Thyroid gland (tissue), 4 donors: ENCODE results near the gene XRCC5. TPM values are rescaled to one million over a fixed set of nuclear protein-coding genes. Genes with fewer than 3 reads are reported as not detected.

Experiments
- DNase-seq, 2 donors: peaks; one replicate each; pipeline ENCODE4 v3.0.0-alpha.2; 2019
- H3K27ac ChIP-seq, 3 donors: fragments of 200-600 bp; sonication (generic); 1 replicate in 2 of 3; 2 replicates in 1 of 3; pipeline ENCODE4 v1.5.1; 2016 to 2019; ENCODE audit warnings: mild to moderate bottlenecking in 1 of 3, moderate library complexity in 1 of 3
- H3K27me3 ChIP-seq: fragments of 200-600 bp; sonication (generic); one replicate; pipeline ENCODE4 v1.5.1; 2019
- H3K36me3 ChIP-seq, 2 donors: fragments of 200-600 bp; sonication (generic); one replicate each; pipeline ENCODE4 v1.5.1; 2016 to 2019
- H3K4me1 ChIP-seq, 2 donors: fragments of 200-600 bp; sonication (generic); one replicate each; pipeline ENCODE4 v1.5.1; 2017 to 2019
- H3K4me3 ChIP-seq, 3 donors: fragments of 200-600 bp; sonication (generic); replicated peaks in 1 of 3; 1 replicate in 2 of 3; 2 replicates in 1 of 3; pipeline ENCODE4 v1.5.1; 2016; ENCODE audit warnings: mild to moderate bottlenecking in 1 of 3
- H3K9me3 ChIP-seq: fragments of 200-600 bp; sonication (generic); one replicate; pipeline ENCODE4 v1.5.1; 2017
- POLR2A ChIP-seq, 2 donors: fragments of 450-650 bp; IDR thresholded peaks; one replicate each; pipeline ENCODE4 v1.6.1; 2017; ENCODE audit warnings: antibody characterized with exemption in 2 of 2, mild to moderate bottlenecking in 2 of 2, moderate library complexity in 1 of 2
- WGBS, 2 donors: methylation state at CpG; one replicate each; pipeline ENCODE4 v1.1.5; 2017; 5-methylcytosine and 5-hydroxymethylcytosine counted together
- intact Hi-C: fragments of 100-400 bp; cut with DNase I; formaldehyde crosslinking; loops from one replicate; pipeline ENCODE4 v1.15.1; 2023
- total RNA-seq, 4 donors: library from RNA; depleted of rRNA; stranded (reverse); fragments of >200 nt; gene quantifications; one replicate each; pipeline ENCODE4 v1.2.3, GENCODE V29; 2016
- TF ChIP-seq, protein P1 (sequence below), 6 experiments: fragments of 200-600 bp in 3 of 6; fragments of 450-650 bp in 3 of 6; sonication (generic) in 3 of 6; IDR thresholded peaks; one replicate each; pipeline ENCODE4 v1.5.1; 2016 to 2019; ENCODE audit warnings: antibody characterized with exemption in 6 of 6, mild to moderate bottlenecking in 2 of 6, inconsistent platforms in 1 of 6, moderate library complexity in 1 of 6

Gene XRCC5
- total RNA-seq, 4 donors from 2014 or later: 185 to 240 (median 216) TPM

DNA sequence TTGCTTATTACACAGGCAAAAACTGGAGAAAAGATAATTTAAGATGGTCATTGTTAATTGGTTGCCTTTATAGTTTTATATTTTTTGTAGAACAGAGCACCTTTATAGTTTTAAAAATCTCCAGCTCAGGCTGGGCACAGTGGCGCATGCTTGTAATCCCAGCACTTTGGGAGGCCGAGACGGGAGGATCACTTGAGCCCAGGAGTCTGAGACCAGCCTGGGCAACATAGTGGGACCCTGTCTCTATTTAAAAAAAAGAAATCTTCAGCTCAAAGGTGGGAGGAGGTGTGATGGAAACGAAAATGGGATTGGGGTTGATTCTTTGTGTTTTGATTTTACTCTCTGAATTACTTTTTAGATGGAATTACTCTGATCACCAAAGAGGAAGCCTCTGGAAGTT lies 85.4 kb downstream of the XRCC5 start:
- DNase-seq: no peak
- intact Hi-C loops: no loop called here
- Histone ChIP-seq H3K27ac (no peak overlapping the region), H3K4me1 (peaks cover under 1 to 1% of the 10 kb centered on the region in 2 donors), H3K4me3 (no peak overlapping the region), H3K36me3 (peaks cover 27 to 42% of the 10 kb centered on the region in 2 donors), H3K9me3 (no peaks in the 10 kb centered on the region), H3K27me3 (no peaks in the 10 kb centered on the region)
- TF ChIP-seq, protein P1, sequence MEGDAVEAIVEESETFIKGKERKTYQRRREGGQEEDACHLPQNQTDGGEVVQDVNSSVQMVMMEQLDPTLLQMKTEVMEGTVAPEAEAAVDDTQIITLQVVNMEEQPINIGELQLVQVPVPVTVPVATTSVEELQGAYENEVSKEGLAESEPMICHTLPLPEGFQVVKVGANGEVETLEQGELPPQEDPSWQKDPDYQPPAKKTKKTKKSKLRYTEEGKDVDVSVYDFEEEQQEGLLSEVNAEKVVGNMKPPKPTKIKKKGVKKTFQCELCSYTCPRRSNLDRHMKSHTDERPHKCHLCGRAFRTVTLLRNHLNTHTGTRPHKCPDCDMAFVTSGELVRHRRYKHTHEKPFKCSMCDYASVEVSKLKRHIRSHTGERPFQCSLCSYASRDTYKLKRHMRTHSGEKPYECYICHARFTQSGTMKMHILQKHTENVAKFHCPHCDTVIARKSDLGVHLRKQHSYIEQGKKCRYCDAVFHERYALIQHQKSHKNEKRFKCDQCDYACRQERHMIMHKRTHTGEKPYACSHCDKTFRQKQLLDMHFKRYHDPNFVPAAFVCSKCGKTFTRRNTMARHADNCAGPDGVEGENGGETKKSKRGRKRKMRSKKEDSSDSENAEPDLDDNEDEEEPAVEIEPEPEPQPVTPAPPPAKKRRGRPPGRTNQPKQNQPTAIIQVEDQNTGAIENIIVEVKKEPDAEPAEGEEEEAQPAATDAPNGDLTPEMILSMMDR (IDR thresholded peaks at IDR 0.05): no peak
- TF ChIP-seq POLR2A (IDR thresholded peaks at IDR 0.05): no peak
- WGBS, 2 donors: 83 to 95% methylated on average over 4 of the region's 4 CpGs

DNA sequence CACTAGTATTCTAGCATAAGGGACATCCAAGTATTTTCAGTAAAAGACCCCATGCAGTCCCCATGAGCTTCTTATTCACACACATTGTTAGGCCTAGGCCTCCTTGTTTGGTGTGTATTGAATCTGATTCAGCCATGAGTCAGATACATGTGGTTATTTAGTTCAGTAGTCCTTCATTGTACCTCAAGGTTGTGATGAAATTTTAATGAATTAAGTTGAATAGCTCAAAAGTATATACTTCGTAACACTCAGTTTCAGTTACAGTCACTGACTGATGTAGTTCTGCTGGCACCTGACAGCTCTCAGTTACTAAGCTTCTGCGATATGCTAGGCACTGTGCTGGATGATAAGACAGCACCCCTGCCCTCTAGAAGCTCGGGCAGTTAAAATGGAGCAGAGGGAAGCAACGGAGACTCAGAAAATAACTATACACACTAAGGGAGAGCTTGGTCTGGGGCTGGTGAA lies 86.4 kb downstream of the XRCC5 start:
- H3K27ac ChIP-seq: no peak overlapping the region
- no peak overlapping the region for H3K4me3 ChIP-seq
- no peak for TF ChIP-seq POLR2A (IDR thresholded peaks at IDR 0.05)
- TF ChIP-seq, protein P1 (IDR thresholded peaks at IDR 0.05): no peak
- intact Hi-C loops: no loop called here
- H3K4me1 ChIP-seq: no peaks in the 10 kb centered on the region
- 94 to 95% methylated on average over 4 of the region's 4 CpGs for whole genome bisulfite sequencing, 2 donors
- no peak for DNase-seq
- peaks cover 30 to 37% of the 10 kb centered on the region in 2 donors for H3K36me3 ChIP-seq
- no peaks in the 10 kb centered on the region for H3K9me3 ChIP-seq
- no peaks in the 10 kb centered on the region for H3K27me3 ChIP-seq

DNA sequence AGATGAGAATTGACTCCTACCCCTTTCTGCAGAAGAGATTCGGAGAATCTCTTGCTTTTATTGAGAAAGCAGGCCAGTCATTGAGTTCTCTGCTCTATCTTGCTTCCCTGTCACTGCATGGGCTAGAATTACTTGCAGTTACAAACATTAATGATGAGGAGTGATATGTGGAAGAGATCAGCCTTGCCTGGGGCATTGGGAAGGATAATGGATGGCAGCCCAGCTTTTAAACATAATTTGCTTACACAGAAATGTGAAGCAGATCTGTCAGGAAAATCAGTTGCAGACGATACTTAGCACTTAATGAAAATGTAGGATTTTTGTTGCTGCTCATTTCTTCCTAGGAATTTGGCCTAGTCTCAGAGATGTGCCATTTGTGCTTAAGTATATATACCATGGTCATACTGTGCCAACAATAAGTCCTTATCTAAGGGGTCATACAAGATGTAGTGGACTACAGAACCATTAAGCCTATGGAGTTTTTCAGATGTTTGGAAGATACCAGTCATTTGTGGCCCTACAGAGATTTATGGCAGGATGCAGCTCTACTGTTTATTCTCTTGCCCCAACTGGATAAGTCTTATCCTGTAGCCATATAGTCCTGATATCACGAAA lies 92.7 kb downstream of the XRCC5 start:
- Histone ChIP-seq H3K4me3 (no peak overlapping the region), H3K27ac (no peak overlapping the region), H3K36me3 (peaks cover 43 to 51% of the 10 kb centered on the region in 2 donors), H3K4me1 (no peaks in the 10 kb centered on the region), H3K27me3 (no peaks in the 10 kb centered on the region), H3K9me3 (no peaks in the 10 kb centered on the region)
- DNase-seq: no peak
- TF ChIP-seq, protein P1 (IDR thresholded peaks at IDR 0.05): no peak
- TF ChIP-seq POLR2A (IDR thresholded peaks at IDR 0.05): no peak
- intact Hi-C loops: no loop called here
- WGBS, 2 donors: 80 to 81% methylated on average over 3 of the region's 3 CpGs

DNA sequence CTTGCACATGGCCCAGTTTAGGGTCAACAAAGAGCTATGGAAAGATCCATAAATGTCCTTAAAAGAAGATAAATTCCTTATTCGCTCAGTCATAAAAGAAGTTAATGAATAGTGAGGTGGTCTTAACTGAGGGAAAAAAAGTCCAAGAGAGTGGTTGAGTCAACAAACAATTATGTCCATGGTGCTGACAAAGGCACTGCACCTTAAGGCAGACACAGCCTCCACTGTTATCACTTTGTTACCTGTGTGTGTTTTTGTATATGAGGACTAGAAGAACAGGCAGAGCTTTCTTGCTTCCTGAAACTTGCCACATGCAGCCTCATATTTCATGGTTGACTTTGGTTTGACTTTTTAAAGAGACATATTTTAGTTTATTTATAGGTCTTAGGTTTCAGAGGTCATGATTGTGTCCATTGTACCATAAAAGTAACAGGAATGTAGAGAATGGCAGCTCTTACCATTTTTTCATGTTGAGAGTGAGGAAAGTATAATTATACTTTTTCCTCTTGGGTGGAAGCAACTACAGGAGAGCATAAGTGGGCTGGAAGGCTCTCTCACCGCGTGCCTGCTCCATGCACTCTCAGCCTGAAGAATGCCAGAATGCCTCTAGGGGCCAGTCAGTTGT lies 93.6 kb downstream of the XRCC5 start:
- 84 to 89% methylated on average over 3 of the region's 3 CpGs for WGBS, 2 donors
- Histone ChIP-seq H3K36me3 (peaks cover 46 to 52% of the 10 kb centered on the region in 2 donors), H3K27ac (no peak overlapping the region), H3K4me1 (no peaks in the 10 kb centered on the region), H3K4me3 (no peak overlapping the region), H3K27me3 (no peaks in the 10 kb centered on the region), H3K9me3 (no peaks in the 10 kb centered on the region)
- TF ChIP-seq POLR2A (IDR thresholded peaks at IDR 0.05): no peak
- TF ChIP-seq, protein P1 (IDR thresholded peaks at IDR 0.05): no peak
- DNase-seq: no peak
- intact Hi-C loops: no loop called here

DNA sequence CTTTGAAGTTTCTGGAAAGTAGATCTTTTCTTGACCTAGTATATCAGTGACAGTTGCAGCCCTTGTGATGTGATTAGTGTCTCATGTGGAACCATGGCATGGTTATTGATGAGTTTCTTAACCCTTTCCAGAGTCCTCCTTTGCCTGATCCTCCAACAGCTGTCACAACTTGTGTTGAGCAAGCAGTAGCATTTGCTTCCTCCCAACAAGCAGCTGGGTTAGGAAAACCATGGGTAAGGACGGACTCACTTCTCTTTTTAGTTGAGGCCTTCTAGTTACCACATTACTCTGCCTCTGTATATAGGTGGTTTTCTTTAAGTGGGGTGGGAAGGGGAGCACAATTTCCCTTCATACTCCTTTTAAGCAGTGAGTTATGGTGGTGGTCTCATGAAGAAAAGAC lies 96.3 kb downstream of the XRCC5 start:
- H3K36me3 ChIP-seq: peaks cover 42 to 46% of the 10 kb centered on the region in 2 donors
- intact Hi-C loops: no loop called here
- H3K9me3 ChIP-seq: no peaks in the 10 kb centered on the region
- no peak overlapping the region for H3K4me3 ChIP-seq
- TF ChIP-seq, protein P1 (IDR thresholded peaks at IDR 0.05): no peak
- TF ChIP-seq POLR2A (IDR thresholded peaks at IDR 0.05): no peak
- H3K27me3 ChIP-seq: no peaks in the 10 kb centered on the region
- no peak overlapping the region for H3K27ac ChIP-seq
- 88 to 89% methylated on average over 1 of the region's 1 CpG for WGBS, 2 donors
- no peak for DNase-seq
- peaks cover 0 to 4% of the 10 kb centered on the region in 2 donors for H3K4me1 ChIP-seq
